ENCODE results near the gene LHX1. TPM values are rescaled to one million over a fixed set of nuclear protein-coding genes. Genes with fewer than 3 reads are reported as not detected.
A peak's percentile ranks its signal among the peaks of the same experiment; 100 is the strongest.

LHX1 gene
- polyA plus RNA-seq, 1 donor from 2014 or later: 2.5 TPM

DNA sequence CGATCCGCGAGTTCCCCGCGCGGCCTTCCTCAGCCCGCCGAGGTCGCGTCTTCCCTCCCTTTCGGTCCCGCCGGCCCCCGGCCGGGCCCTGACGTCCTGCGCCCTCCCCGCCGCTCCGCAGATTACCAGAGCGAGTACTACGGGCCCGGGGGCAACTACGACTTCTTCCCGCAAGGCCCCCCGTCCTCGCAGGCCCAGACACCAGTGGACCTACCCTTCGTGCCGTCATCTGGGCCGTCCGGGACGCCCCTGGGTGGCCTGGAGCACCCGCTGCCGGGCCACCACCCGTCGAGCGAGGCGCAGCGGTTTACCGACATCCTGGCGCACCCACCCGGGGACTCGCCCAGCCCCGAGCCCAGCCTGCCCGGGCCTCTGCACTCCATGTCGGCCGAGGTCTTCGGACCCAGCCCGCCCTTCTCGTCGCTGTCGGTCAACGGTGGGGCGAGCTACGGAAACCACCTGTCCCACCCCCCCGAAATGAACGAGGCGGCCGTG, 5.4 kb downstream of the LHX1 start:
- Histone ChIP-seq H3K4me3 (ENCODE audit: low read length) (peak overlapping the region; percentile 46), H3F3A (ENCODE audit: insufficient read depth, low read length, poor library complexity, severe bottlenecking) (no peaks in the 10 kb centered on the region), H3K27me3 (ENCODE audit: insufficient read depth, low read depth, low read length) (peaks cover 100% of the 10 kb centered on the region), H4K20me1 (ENCODE audit: insufficient read depth) (no peaks in the 10 kb centered on the region), H2AFZ (ENCODE audit: low read depth, low read length) (no peak overlapping the region), H3K36me3 (ENCODE audit: insufficient read depth, low read length) (no peaks in the 10 kb centered on the region), H3K27ac (ENCODE audit: low read length) (no peak overlapping the region), H3K9me2 (ENCODE audit: insufficient read depth, low read length) (no peaks in the 10 kb centered on the region), H3K79me2 (replicated peaks; ENCODE audit: insufficient read depth, low read length) (no peaks in the 10 kb centered on the region), H3K9ac (ENCODE audit: low read length) (no peak overlapping the region), H3K9me3 (ENCODE audit: low read length) (no peaks in the 10 kb centered on the region), H3K4me2 (ENCODE audit: low read length) (no peak overlapping the region)
- no peak for TF ChIP-seq SMC3 (conservative IDR thresholded peaks at IDR 0.05; ENCODE audit: poor library complexity)
- no peak for TF ChIP-seq EP300 (conservative IDR thresholded peaks at IDR 0.05; ENCODE audit: poor library complexity, severe bottlenecking)
- TF ChIP-seq, protein P1, sequence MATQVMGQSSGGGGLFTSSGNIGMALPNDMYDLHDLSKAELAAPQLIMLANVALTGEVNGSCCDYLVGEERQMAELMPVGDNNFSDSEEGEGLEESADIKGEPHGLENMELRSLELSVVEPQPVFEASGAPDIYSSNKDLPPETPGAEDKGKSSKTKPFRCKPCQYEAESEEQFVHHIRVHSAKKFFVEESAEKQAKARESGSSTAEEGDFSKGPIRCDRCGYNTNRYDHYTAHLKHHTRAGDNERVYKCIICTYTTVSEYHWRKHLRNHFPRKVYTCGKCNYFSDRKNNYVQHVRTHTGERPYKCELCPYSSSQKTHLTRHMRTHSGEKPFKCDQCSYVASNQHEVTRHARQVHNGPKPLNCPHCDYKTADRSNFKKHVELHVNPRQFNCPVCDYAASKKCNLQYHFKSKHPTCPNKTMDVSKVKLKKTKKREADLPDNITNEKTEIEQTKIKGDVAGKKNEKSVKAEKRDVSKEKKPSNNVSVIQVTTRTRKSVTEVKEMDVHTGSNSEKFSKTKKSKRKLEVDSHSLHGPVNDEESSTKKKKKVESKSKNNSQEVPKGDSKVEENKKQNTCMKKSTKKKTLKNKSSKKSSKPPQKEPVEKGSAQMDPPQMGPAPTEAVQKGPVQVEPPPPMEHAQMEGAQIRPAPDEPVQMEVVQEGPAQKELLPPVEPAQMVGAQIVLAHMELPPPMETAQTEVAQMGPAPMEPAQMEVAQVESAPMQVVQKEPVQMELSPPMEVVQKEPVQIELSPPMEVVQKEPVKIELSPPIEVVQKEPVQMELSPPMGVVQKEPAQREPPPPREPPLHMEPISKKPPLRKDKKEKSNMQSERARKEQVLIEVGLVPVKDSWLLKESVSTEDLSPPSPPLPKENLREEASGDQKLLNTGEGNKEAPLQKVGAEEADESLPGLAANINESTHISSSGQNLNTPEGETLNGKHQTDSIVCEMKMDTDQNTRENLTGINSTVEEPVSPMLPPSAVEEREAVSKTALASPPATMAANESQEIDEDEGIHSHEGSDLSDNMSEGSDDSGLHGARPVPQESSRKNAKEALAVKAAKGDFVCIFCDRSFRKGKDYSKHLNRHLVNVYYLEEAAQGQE (IDR thresholded peaks at IDR 0.05; ENCODE audit: borderline replicate concordance): no peak
- TF ChIP-seq, protein P2, sequence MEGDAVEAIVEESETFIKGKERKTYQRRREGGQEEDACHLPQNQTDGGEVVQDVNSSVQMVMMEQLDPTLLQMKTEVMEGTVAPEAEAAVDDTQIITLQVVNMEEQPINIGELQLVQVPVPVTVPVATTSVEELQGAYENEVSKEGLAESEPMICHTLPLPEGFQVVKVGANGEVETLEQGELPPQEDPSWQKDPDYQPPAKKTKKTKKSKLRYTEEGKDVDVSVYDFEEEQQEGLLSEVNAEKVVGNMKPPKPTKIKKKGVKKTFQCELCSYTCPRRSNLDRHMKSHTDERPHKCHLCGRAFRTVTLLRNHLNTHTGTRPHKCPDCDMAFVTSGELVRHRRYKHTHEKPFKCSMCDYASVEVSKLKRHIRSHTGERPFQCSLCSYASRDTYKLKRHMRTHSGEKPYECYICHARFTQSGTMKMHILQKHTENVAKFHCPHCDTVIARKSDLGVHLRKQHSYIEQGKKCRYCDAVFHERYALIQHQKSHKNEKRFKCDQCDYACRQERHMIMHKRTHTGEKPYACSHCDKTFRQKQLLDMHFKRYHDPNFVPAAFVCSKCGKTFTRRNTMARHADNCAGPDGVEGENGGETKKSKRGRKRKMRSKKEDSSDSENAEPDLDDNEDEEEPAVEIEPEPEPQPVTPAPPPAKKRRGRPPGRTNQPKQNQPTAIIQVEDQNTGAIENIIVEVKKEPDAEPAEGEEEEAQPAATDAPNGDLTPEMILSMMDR (IDR thresholded peaks at IDR 0.05; ENCODE audit: poor library complexity, severe bottlenecking): no peak
- no peak for TF ChIP-seq RAD21 (conservative IDR thresholded peaks at IDR 0.05)
- TF ChIP-seq EZH2 (IDR thresholded peaks at IDR 0.05; ENCODE audit: borderline replicate concordance, insufficient read depth, low read length, poor library complexity, severe bottlenecking): no peak
- TF ChIP-seq POLR2AphosphoS5 (IDR thresholded peaks at IDR 0.05): no peak
- TF ChIP-seq MXI1 (conservative IDR thresholded peaks at IDR 0.05; ENCODE audit: poor library complexity, severe bottlenecking): no peak
- no peak for TF ChIP-seq TAF1 (IDR thresholded peaks at IDR 0.05; ENCODE audit: low read depth)

DNA sequence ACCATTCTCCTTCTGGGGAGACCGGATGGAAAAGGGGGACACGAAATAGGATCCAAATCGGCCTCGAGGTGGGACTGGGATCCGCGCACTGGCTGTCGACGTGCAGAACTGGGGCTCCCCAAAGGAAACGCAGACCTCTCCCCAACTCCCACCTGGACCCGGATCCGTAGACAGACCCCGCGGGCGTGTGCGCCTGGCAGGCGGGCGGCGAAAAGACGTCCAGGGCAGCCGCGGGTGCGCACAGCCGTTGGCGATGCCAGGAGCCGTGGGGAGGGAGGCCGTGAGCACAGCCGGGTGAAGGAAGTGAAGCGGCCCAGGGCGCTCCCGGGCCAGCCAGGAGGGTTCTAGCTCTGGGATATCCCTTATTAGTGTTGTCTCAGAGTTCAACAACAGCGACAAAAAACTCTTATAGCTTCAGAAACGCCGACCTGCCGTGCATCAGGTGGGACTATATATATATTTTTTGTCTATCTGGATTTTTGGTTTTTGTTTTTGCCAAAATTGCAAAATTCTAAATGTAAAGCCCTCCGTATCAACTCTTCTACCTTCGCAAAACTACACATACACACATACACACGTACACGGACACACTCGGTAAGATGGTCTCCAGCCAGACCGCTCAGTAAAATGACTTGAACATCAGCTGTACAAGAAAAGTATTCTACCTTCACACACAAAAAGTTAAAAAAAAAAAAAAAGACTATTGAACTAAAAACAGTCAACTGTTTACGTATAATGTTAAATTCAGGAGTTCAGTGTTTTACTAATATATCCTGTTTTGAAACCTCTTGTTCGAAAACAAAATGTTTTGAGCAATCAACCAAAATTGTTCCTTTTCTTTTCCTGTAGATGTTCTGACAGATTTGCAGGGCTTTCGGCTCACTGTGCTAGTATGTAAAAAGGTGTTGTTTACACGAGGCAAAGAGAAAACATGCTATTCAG, 6.2 kb downstream of the LHX1 start:
- Histone ChIP-seq H2AFZ (ENCODE audit: low read depth, low read length) (no peak overlapping the region), H4K20me1 (ENCODE audit: insufficient read depth) (no peaks in the 10 kb centered on the region), H3K27ac (ENCODE audit: low read length) (no peak overlapping the region), H3K4me3 (ENCODE audit: low read length) (no peak overlapping the region), H3K79me2 (replicated peaks; ENCODE audit: insufficient read depth, low read length) (no peaks in the 10 kb centered on the region), H3K9me3 (ENCODE audit: low read length) (no peaks in the 10 kb centered on the region), H3K36me3 (ENCODE audit: insufficient read depth, low read length) (no peaks in the 10 kb centered on the region), H3K9me2 (ENCODE audit: insufficient read depth, low read length) (no peaks in the 10 kb centered on the region), H3K27me3 (ENCODE audit: insufficient read depth, low read depth, low read length) (peaks cover 97% of the 10 kb centered on the region), H3F3A (ENCODE audit: insufficient read depth, low read length, poor library complexity, severe bottlenecking) (no peaks in the 10 kb centered on the region), H3K4me2 (ENCODE audit: low read length) (no peak overlapping the region), H3K9ac (ENCODE audit: low read length) (no peak overlapping the region)
- no peak for TF ChIP-seq EP300 (conservative IDR thresholded peaks at IDR 0.05; ENCODE audit: poor library complexity, severe bottlenecking)
- TF ChIP-seq POLR2AphosphoS5 (IDR thresholded peaks at IDR 0.05): peak; percentile 61
